ENCODE measurements around the gene CELSR3.
A peak's percentile ranks its signal among the peaks of the same experiment; 100 is the strongest.

Gene CELSR3

GRCh38 chr3:48690846-48691458, 28.3 kb upstream of the CELSR3 start:
- Histone ChIP-seq H3K9me3 (ENCODE audit: severe bottlenecking) (no peaks in the 10 kb centered on the region), H3K27ac (ENCODE audit: poor library complexity, severe bottlenecking) (no peak overlapping the region), H3K4me3 (ENCODE audit: severe bottlenecking) (no peak overlapping the region), H3K36me3 (ENCODE audit: low read depth) (peaks cover 82% of the 10 kb centered on the region), H3K4me1 (ENCODE audit: insufficient read depth, poor library complexity, severe bottlenecking) (peaks cover 24% of the 10 kb centered on the region), H3K27me3 (ENCODE audit: insufficient read depth, poor library complexity, severe bottlenecking) (no peaks in the 10 kb centered on the region)
- DNase-seq (ENCODE audit: low spot score): no peak
- no peak for ATAC-seq (ENCODE audit: low read depth)
- TF ChIP-seq, protein P1, sequence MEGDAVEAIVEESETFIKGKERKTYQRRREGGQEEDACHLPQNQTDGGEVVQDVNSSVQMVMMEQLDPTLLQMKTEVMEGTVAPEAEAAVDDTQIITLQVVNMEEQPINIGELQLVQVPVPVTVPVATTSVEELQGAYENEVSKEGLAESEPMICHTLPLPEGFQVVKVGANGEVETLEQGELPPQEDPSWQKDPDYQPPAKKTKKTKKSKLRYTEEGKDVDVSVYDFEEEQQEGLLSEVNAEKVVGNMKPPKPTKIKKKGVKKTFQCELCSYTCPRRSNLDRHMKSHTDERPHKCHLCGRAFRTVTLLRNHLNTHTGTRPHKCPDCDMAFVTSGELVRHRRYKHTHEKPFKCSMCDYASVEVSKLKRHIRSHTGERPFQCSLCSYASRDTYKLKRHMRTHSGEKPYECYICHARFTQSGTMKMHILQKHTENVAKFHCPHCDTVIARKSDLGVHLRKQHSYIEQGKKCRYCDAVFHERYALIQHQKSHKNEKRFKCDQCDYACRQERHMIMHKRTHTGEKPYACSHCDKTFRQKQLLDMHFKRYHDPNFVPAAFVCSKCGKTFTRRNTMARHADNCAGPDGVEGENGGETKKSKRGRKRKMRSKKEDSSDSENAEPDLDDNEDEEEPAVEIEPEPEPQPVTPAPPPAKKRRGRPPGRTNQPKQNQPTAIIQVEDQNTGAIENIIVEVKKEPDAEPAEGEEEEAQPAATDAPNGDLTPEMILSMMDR (IDR thresholded peaks at IDR 0.05; ENCODE audit: poor library complexity, severe bottlenecking): no peak

DNA sequence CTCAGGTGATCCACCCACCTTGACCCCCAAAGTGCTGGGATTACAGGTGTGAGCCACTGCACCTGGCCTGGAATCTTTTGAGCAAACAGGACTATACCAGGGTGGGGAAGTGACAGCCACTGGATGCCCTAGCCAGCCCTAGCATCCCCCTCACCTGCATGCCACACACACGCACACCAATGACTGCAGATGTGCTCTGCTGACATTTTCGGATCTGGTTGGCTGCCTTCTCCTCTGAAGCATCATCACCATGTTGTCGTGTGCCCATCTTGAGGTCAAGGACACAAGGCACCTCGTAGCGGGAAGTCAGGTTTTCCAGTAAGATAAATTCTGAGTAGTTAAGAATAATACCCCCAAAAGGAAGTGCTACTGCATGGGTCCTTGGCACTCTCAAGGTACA, 26.7 kb upstream of the CELSR3 start:
- peaks cover 10% of the 10 kb centered on the region for H3K4me1 ChIP-seq (ENCODE audit: insufficient read depth, poor library complexity, severe bottlenecking)
- H3K27ac ChIP-seq (ENCODE audit: poor library complexity, severe bottlenecking): no peak overlapping the region
- no peak for DNase-seq (ENCODE audit: low spot score)
- H3K36me3 ChIP-seq (ENCODE audit: low read depth): peaks cover 70% of the 10 kb centered on the region
- no peak for ATAC-seq (ENCODE audit: low read depth)
- no peak overlapping the region for H3K4me3 ChIP-seq (ENCODE audit: severe bottlenecking)
- TF ChIP-seq, protein P1 (IDR thresholded peaks at IDR 0.05; ENCODE audit: poor library complexity, severe bottlenecking): no peak
- no peaks in the 10 kb centered on the region for H3K9me3 ChIP-seq (ENCODE audit: severe bottlenecking)
- H3K27me3 ChIP-seq (ENCODE audit: insufficient read depth, poor library complexity, severe bottlenecking): no peaks in the 10 kb centered on the region

- Histone ChIP-seq H3K4me1 (ENCODE audit: insufficient read depth, poor library complexity, severe bottlenecking) (peaks cover 8% of the 10 kb centered on the region), H3K36me3 (ENCODE audit: low read depth) (peaks cover 65% of the 10 kb centered on the region), H3K27ac (ENCODE audit: poor library complexity, severe bottlenecking) (no peak overlapping the region), H3K27me3 (ENCODE audit: insufficient read depth, poor library complexity, severe bottlenecking) (no peaks in the 10 kb centered on the region), H3K9me3 (ENCODE audit: severe bottlenecking) (no peaks in the 10 kb centered on the region), H3K4me3 (ENCODE audit: severe bottlenecking) (no peak overlapping the region)
- DNase-seq (ENCODE audit: low spot score) (no peak), ATAC-seq (ENCODE audit: low read depth) (no peak)
- TF ChIP-seq, protein P1 (IDR thresholded peaks at IDR 0.05; ENCODE audit: poor library complexity, severe bottlenecking): no peak
These were observed 26.0 kb upstream of the CELSR3 start for GRCh38 chr3:48688737-48689075.

GRCh38 chr3:48688032-48688736, 25.5 kb upstream of the CELSR3 start:
- TF ChIP-seq, protein P1 (IDR thresholded peaks at IDR 0.05; ENCODE audit: poor library complexity, severe bottlenecking): no peak
- H3K27ac ChIP-seq (ENCODE audit: poor library complexity, severe bottlenecking): peak overlapping the region; percentile 70
- peaks cover 13% of the 10 kb centered on the region for H3K4me1 ChIP-seq (ENCODE audit: insufficient read depth, poor library complexity, severe bottlenecking)
- no peaks in the 10 kb centered on the region for H3K9me3 ChIP-seq (ENCODE audit: severe bottlenecking)
- H3K27me3 ChIP-seq (ENCODE audit: insufficient read depth, poor library complexity, severe bottlenecking): no peaks in the 10 kb centered on the region
- H3K4me3 ChIP-seq (ENCODE audit: severe bottlenecking): no peak overlapping the region
- ATAC-seq (ENCODE audit: low read depth): no peak
- no peak for DNase-seq (ENCODE audit: low spot score)
- peaks cover 65% of the 10 kb centered on the region for H3K36me3 ChIP-seq (ENCODE audit: low read depth)

GRCh38 chr3:48687220-48687678, 24.6 kb upstream of the CELSR3 start:
- ATAC-seq (ENCODE audit: low read depth): no peak
- Histone ChIP-seq H3K9me3 (ENCODE audit: severe bottlenecking) (no peaks in the 10 kb centered on the region), H3K36me3 (ENCODE audit: low read depth) (peaks cover 65% of the 10 kb centered on the region), H3K27ac (ENCODE audit: poor library complexity, severe bottlenecking) (peak overlapping the region; percentile 70), H3K27me3 (ENCODE audit: insufficient read depth, poor library complexity, severe bottlenecking) (no peaks in the 10 kb centered on the region), H3K4me3 (ENCODE audit: severe bottlenecking) (no peak overlapping the region), H3K4me1 (ENCODE audit: insufficient read depth, poor library complexity, severe bottlenecking) (peaks cover 17% of the 10 kb centered on the region)
- no peak for DNase-seq (ENCODE audit: low spot score)
- TF ChIP-seq, protein P1 (IDR thresholded peaks at IDR 0.05; ENCODE audit: poor library complexity, severe bottlenecking): no peak
